ENCODE data around the gene AP5Z1. TPM values are rescaled to one million over a fixed set of nuclear protein-coding genes. Genes with fewer than 3 reads are reported as not detected.
A peak's percentile ranks its signal among the peaks of the same experiment; 100 is the strongest.

Gene AP5Z1
- total RNA-seq, 1 experiment from 2014 or later: 29.8 TPM

- in situ Hi-C loops (cut with HindIII; ENCODE audit: low pct_unique_long_range_greater_than_20kb, low sequenced_read_pairs): no loop called here
- no peak for DNase-seq (ENCODE audit: low read depth)
Measured at GRCh38 chr7:4807598-4808016, 32.2 kb downstream of the AP5Z1 start.

GRCh38 chr7:4808026-4808425 lies 32.6 kb downstream of the AP5Z1 start:
- in situ Hi-C loops (cut with HindIII; ENCODE audit: low pct_unique_long_range_greater_than_20kb, low sequenced_read_pairs): no loop called here
- DNase-seq (ENCODE audit: low read depth): no peak

- in situ Hi-C loops (cut with HindIII; ENCODE audit: low pct_unique_long_range_greater_than_20kb, low sequenced_read_pairs): no loop called here
- DNase-seq (ENCODE audit: low read depth): no peak
Measured at GRCh38 chr7:4808565-4808964, 33.1 kb downstream of the AP5Z1 start.

DNA sequence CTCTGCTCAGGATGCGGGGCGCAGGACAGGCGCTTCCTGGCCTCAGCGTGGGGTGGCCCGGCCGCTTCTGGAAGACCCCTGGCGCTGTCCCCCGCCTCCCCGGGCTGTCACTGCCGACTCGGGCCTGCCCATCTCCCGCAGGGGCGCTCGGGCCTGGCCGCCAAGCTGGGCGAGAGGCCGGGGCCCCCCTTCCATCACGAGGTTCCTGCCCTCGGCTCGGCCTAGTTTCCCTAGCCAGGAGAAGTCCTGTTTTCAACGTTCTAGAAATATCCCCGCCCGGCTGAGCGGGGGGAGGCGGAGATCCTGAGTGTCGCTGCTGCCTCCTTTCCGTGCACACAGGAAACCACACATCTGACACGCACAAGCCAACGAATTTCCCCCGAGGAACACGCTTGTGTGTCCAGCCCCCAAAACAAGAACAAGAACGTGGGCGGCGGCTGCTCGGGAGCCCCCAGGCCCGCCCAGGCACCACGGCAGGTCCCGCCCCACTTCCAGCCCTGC lies 33.7 kb downstream of the AP5Z1 start:
- no peak for DNase-seq (ENCODE audit: low read depth)
- in situ Hi-C loops (cut with HindIII; ENCODE audit: low pct_unique_long_range_greater_than_20kb, low sequenced_read_pairs): no loop called here

GRCh38 chr7:4809666-4810065 lies 34.2 kb downstream of the AP5Z1 start:
- in situ Hi-C loops (cut with HindIII; ENCODE audit: low pct_unique_long_range_greater_than_20kb, low sequenced_read_pairs): no loop called here

GRCh38 chr7:4814433-4814832 lies 39.0 kb downstream of the AP5Z1 start:
- in situ Hi-C loops (cut with HindIII; ENCODE audit: low pct_unique_long_range_greater_than_20kb, low sequenced_read_pairs): no loop called here
- DNase-seq (ENCODE audit: low read depth): no peak

More at GRCh38 chr7:4809666-4810065, 34.2 kb downstream of the AP5Z1 start:
- peak; percentile 89 for DNase-seq (ENCODE audit: low read depth)

DNA sequence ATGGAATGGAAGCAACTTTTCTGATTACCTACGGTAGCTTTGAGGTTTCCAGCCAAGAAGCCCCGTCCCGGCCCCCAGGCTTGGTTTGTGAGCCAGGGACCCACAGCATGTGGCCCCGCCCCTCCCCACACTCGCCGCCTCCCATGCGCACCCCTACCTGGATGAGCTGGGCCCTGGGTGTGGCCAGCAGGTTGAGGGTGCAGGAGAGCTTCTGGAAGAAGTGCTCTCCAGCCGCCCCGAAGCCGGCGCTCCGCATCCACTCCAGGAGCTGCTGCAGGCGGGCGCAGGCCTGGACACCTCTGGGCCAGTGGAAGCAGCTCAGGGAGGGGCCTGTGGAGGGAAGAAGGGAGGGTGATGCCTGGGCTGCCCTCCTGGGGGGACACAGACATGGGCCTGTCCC lies 39.7 kb downstream of the AP5Z1 start:
- in situ Hi-C loops (cut with HindIII; ENCODE audit: low pct_unique_long_range_greater_than_20kb, low sequenced_read_pairs): no loop called here
- DNase-seq (ENCODE audit: low read depth): no peak

- DNase-seq (ENCODE audit: low read depth): no peak
- in situ Hi-C loops (cut with HindIII; ENCODE audit: low pct_unique_long_range_greater_than_20kb, low sequenced_read_pairs): no loop called here
Measured at GRCh38 chr7:4815609-4816418, 40.4 kb downstream of the AP5Z1 start.

DNA sequence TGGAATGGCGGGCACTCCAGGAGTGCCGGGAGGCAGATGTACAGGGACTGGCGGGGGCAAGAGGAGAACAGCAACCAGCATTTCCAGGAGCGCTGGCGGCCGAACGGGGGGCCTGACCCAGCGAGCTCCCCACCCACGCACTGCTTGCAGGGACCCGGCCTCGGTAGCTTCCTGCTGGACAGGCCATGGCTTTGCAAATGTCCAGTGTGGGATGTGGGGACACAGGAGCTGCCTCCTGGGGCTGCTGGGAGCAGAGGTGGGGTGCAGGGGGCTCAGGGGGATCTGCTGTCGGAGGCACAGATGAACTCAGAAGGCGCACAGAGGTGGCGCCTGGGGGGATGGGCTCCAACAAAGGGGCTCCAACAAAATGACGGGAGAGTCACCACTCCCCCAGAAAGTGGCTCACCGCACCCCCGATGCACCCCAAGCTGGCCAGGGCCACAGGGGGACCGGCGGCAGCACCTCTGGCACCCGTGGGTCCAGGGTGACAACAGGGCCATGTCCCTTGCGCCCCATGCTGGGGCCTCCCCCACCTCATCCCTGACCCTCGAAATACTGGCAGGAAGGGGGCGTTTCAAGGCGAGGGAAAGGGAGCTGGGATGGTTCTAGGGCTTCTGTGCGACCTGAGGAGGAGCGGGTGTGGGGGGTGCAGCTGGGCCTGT lies 41.1 kb downstream of the AP5Z1 start:
- no peak for DNase-seq (ENCODE audit: low read depth)
- in situ Hi-C loops (cut with HindIII; ENCODE audit: low pct_unique_long_range_greater_than_20kb, low sequenced_read_pairs): no loop called here

GRCh38 chr7:4817178-4817901 lies 41.9 kb downstream of the AP5Z1 start:
- DNase-seq (ENCODE audit: low read depth): no peak
- in situ Hi-C loops (cut with HindIII; ENCODE audit: low pct_unique_long_range_greater_than_20kb, low sequenced_read_pairs): no loop called here

- in situ Hi-C loops (cut with HindIII; ENCODE audit: low pct_unique_long_range_greater_than_20kb, low sequenced_read_pairs): no loop called here
- no peak for DNase-seq (ENCODE audit: low read depth)
Measured at GRCh38 chr7:4818000-4818794, 42.8 kb downstream of the AP5Z1 start.

- DNase-seq (ENCODE audit: low read depth): no peak
- in situ Hi-C loops (cut with HindIII; ENCODE audit: low pct_unique_long_range_greater_than_20kb, low sequenced_read_pairs): no loop called here
Measured at GRCh38 chr7:4819560-4820404, 44.4 kb downstream of the AP5Z1 start.

GRCh38 chr7:4820405-4820966 lies 45.1 kb downstream of the AP5Z1 start:
- in situ Hi-C loops (cut with HindIII; ENCODE audit: low pct_unique_long_range_greater_than_20kb, low sequenced_read_pairs): no loop called here
- DNase-seq (ENCODE audit: low read depth): no peak

DNA sequence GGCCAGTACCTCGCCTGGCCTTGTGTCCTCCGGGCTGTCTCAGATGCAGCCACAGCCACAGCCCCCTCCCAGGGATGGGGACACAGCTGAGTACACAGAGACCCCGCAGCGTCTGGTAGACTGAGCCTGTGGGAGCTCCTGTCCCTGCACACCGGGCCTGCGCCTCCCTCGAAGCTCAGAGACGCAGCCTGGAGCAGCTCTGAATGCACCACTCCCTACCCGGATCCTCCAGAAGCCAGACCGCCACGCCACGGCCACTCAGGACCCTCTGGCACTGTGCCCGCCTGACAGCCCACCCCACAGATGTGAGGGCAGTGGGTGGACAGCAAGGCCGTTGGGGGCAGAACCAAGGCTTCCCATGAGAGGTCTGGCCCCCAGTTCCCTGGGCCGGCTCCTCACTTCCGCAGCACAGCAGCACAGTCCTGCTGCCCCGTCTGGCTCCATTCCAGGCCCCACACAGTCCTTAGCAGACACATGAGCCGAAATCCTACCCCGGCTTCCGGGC lies 45.6 kb downstream of the AP5Z1 start:
- no peak for DNase-seq (ENCODE audit: low read depth)
- in situ Hi-C loops (cut with HindIII; ENCODE audit: low pct_unique_long_range_greater_than_20kb, low sequenced_read_pairs): no loop called here

GRCh38 chr7:4822677-4823076 lies 47.3 kb downstream of the AP5Z1 start:
- DNase-seq (ENCODE audit: low read depth): no peak
- in situ Hi-C loops (cut with HindIII; ENCODE audit: low pct_unique_long_range_greater_than_20kb, low sequenced_read_pairs): no loop called here

DNA sequence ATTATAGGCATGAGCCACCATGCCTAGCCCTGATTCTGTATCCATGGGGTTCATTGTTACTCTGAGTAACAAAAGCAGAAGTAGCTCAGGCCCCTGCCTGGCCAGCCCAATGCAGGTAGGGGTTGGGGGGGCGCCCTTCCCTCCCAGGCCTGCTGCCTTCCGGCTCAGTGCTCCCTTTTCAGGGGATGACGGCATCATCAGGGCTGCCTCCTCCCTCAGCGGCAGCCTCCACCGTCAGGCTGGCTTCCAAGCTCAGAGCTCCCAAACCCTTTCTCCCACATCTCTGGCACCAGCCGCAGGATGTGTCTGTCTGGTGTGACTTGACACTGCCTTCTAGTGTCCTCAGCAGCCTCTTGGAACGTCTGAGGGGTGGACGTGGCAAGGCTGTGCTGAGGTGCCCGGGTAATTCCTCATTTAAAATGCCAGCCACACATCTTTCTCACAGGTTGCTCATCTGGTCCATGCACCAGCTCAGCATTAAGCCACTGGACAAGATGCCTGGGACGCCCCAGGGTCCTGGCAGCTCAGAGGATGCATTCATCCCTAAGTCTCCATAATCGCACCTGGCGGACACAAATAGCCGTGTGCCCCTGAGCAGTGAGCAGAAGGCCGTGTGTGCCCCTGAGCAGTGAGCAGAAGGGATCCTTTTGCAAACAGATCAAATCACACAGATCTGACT lies 48.2 kb downstream of the AP5Z1 start:
- in situ Hi-C loops (cut with HindIII; ENCODE audit: low pct_unique_long_range_greater_than_20kb, low sequenced_read_pairs): no loop called here
- DNase-seq (ENCODE audit: low read depth): no peak
